Measurements from ENCODE around the gene NOS1AP.

The NOS1AP gene

DNA sequence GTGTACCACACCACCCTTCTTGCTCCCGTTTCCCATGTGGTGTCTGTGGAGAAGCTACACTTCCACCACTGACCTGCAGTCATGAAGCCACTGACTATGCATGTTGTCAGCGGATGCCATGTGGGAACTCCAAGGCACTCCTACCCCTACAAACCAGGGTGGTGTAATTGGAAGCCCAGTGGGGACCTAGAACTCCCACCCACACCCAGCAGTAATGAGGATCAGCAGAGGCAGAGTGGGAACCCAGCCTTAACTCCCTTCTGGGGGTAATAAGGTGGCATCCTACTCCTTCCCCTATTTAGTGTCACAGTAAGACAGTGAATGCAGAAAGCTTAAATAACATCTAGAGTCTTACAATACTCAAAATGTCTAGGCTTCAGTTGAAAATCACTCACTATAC, 228.8 kb downstream of the NOS1AP start:
- no peak overlapping the region for H3K27ac Mint-ChIP-seq
- H3K4me1 Mint-ChIP-seq (ENCODE audit: low read depth), result no peaks in the 10 kb centered on the region
- no peak overlapping the region for H3K4me3 Mint-ChIP-seq
- H3K9me3 Mint-ChIP-seq, result no peaks in the 10 kb centered on the region
- H3K36me3 Mint-ChIP-seq (ENCODE audit: low read depth), result no peaks in the 10 kb centered on the region
- H3K27me3 Mint-ChIP-seq (ENCODE audit: low read depth), result peaks cover 13% of the 10 kb centered on the region

DNA sequence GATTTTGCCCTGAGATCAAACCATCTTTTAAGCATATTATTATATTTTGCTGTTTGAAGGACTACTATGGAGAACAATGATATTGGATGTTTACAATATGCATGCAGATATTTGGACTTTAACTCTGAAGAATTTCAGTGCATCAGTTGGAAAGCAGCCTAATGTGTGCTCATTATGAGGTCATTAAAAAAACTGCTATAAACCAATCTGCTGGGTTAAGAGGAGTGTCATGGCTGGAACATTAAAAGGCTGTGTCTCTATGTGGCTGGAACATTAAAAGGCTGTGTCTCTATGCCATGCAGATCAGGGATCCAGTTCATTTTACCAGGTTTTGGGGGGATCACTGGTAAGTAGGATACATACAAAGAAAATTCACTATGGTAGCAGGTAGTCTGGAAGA, 229.5 kb downstream of the NOS1AP start:
- Mint-ChIP-seq H3K4me1 (ENCODE audit: low read depth) (no peaks in the 10 kb centered on the region), H3K36me3 (ENCODE audit: low read depth) (no peaks in the 10 kb centered on the region), H3K4me3 (no peak overlapping the region), H3K27ac (no peak overlapping the region), H3K27me3 (ENCODE audit: low read depth) (peaks cover 13% of the 10 kb centered on the region), H3K9me3 (no peaks in the 10 kb centered on the region)

DNA sequence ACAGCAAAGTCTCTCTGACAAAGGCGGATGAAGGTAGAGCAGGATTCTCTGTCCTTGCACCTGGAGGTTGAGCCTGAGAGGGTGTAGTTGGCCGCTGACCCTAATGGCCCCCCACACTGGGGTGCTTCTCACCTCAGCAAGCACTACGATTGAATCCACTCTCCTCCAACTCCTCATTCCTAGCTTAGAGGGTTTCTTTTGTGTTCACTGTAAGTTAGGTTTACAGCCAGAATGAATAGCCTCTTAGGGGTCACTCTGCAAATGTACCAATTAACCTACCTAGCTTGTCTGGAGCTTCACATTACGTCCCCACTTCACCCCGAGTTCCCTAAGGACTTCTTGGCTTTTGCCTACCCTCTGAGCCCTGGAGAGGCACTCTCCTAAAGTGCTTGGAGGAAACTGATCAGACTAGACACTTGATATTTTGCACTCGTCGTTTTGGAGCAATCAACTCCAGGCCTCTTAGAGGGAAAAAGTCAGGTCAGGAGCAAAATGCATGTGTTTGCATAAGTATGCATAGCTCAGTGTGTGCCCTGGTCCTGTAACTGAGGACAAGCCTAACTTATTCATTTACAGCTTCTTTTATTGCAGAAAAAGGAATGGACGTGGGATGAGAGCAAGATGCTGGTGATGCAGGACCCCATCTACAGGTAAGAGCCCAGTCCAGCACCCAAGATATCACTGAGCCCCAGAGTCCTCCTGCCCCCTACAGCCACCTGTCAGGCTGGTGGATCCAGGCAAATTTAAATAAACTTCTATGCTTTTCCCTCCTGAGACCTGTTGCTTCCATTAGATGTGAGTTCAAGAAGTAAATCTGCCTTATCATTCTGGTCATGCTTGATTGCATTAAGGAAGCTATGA, 230.8 kb downstream of the NOS1AP start:
- no peak overlapping the region for H3K27ac Mint-ChIP-seq

DNA sequence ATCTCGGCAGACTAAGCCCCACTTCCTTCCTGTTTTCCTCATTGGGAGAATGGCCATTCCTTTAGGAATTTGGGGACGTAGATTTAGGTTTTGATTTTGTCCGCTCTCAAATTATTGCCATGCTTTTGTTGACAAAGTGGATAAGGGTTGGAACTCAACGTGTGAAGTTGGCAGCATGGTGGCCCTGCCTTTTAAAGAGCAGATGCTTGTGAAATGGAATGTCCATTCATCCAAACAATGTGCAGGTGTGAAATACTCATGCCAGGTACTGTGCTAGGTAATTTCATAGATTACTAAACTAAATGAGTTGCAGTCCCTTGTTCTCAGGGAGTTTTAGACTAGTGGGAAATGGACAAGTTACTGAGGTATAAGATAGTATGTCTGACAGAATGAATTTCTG, 232.2 kb downstream of the NOS1AP start:
- Mint-ChIP-seq H3K27ac (no peak overlapping the region), H3K27me3 (ENCODE audit: low read depth) (peaks cover 13% of the 10 kb centered on the region), H3K4me3 (no peak overlapping the region), H3K4me1 (ENCODE audit: low read depth) (no peaks in the 10 kb centered on the region), H3K9me3 (no peaks in the 10 kb centered on the region), H3K36me3 (ENCODE audit: low read depth) (no peaks in the 10 kb centered on the region)

More for the DNA sequence above, 230.8 kb downstream of the NOS1AP start:
- H3K4me1 Mint-ChIP-seq (ENCODE audit: low read depth), result no peaks in the 10 kb centered on the region
- peaks cover 13% of the 10 kb centered on the region for H3K27me3 Mint-ChIP-seq (ENCODE audit: low read depth)
- no peaks in the 10 kb centered on the region for H3K36me3 Mint-ChIP-seq (ENCODE audit: low read depth)
- H3K9me3 Mint-ChIP-seq, result no peaks in the 10 kb centered on the region
- H3K4me3 Mint-ChIP-seq, result no peak overlapping the region

DNA sequence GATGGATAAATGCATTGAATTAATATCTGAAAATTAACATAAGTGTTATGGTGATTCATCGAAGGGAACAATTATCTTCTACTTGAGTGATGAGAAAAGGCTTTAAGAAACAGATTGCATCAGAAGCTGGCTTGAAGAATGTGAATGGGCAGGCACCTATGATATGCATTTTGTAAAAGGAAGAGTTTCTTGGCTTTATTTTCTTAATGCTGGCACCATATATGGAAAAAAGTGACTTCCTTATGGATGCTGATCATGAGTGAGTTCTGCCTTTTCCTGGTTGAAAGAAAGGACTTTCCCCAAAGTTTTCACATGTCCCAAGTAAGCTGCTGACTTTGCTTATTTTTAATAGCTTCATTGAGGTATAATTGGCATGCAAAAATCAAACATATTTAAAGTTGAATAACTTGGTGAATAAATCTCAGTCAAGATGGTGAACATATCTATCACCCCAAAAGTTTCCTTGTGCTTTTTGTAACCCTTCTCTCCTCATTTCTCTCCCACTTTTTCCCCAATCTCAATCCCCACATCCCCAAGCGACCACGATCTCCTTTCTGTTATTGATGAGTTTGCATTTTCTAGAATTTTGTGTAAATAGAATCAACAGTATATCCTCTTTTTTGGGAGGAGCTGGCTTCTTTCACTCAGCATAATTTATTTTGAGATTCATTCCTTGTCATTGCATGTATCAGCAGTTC, 233.0 kb downstream of the NOS1AP start:
- H3K27me3 Mint-ChIP-seq (ENCODE audit: low read depth), result peaks cover 13% of the 10 kb centered on the region
- no peak overlapping the region for H3K27ac Mint-ChIP-seq
- no peaks in the 10 kb centered on the region for H3K36me3 Mint-ChIP-seq (ENCODE audit: low read depth)
- no peaks in the 10 kb centered on the region for H3K4me1 Mint-ChIP-seq (ENCODE audit: low read depth)
- no peak overlapping the region for H3K4me3 Mint-ChIP-seq
- no peaks in the 10 kb centered on the region for H3K9me3 Mint-ChIP-seq

DNA sequence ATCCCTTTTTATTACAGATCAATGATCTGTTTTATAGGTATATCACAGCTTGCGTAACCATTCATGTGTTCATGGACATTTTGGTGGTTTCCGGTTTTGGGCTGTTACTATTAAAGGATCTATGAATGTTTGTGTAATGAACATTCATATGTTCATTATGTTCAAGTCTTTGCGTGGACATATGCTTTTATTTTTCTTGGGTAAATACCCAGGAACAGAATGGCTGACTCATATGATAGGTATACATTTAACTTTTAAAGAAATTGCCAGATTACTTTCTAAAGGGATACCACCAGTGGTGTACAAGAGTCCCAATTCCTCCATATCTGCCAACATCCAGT, 233.5 kb downstream of the NOS1AP start:
- no peak overlapping the region for H3K4me3 Mint-ChIP-seq
- H3K27me3 Mint-ChIP-seq (ENCODE audit: low read depth), result peaks cover 13% of the 10 kb centered on the region
- no peak overlapping the region for H3K27ac Mint-ChIP-seq
- H3K4me1 Mint-ChIP-seq (ENCODE audit: low read depth), result no peaks in the 10 kb centered on the region
- no peaks in the 10 kb centered on the region for H3K9me3 Mint-ChIP-seq
- H3K36me3 Mint-ChIP-seq (ENCODE audit: low read depth), result no peaks in the 10 kb centered on the region

DNA sequence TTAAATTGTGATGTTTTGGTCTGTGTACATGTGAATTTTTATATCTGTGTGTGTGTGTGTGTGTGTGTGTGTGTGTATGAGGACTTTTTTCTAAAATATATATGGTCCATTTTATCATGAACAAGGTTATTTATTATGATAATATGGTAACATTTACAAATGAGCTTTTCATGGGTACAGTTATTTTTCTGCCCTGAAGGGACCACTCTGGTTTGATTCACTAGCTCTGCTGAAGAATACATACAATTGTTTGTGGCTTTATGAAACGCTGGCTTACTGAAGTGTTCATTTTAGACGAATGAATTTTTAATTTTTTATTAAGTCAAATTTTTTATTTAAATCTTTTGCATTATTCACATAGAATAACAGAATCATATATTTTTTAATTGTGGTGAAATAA, 235.2 kb downstream of the NOS1AP start:
- H3K27ac Mint-ChIP-seq, result no peak overlapping the region
- H3K9me3 Mint-ChIP-seq, result no peaks in the 10 kb centered on the region
- no peak overlapping the region for H3K4me3 Mint-ChIP-seq
- H3K4me1 Mint-ChIP-seq (ENCODE audit: low read depth), result no peaks in the 10 kb centered on the region
- H3K27me3 Mint-ChIP-seq (ENCODE audit: low read depth), result peaks cover 9% of the 10 kb centered on the region
- no peaks in the 10 kb centered on the region for H3K36me3 Mint-ChIP-seq (ENCODE audit: low read depth)

DNA sequence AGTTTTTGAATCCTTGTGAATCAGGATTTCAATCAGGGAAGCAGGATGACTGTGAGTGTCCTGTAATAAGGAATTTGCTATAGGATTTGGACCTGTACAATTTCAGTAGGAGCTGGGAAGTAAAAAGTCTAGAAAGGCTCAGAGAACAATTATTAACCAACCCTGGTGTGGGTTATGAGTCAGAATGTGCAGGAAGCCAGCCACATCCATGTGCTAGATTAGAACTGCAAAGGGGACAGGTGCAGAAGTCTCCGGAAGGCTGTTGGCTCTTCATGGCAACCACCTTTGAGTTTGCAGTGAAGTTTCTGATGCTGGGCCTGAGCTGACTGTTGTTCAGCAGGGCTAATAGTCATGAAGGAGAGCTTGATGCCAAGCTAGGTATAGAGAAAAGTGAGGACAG, 236.5 kb downstream of the NOS1AP start:
- Mint-ChIP-seq H3K9me3 (no peaks in the 10 kb centered on the region), H3K27me3 (ENCODE audit: low read depth) (peaks cover 2% of the 10 kb centered on the region), H3K36me3 (ENCODE audit: low read depth) (no peaks in the 10 kb centered on the region), H3K4me1 (ENCODE audit: low read depth) (no peaks in the 10 kb centered on the region), H3K27ac (no peak overlapping the region), H3K4me3 (no peak overlapping the region)

DNA sequence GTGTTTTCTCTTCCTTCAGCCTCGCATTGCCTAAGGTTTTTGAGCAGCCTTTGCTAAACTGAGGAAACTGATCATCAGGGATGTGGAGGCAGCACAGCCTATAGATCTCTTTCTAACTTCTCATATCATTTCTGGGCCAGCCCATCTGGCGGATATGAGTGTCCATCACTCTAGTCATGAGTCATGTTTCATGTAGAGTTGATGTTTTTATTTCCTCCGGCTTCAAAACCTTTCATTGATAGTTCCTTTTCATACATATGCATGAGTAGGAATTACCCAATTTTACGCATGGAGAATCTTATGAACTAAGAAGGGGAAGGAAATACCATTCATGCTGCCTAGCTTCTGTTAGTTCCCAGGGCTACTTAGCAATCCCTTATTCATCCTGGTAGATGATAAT, 240.8 kb downstream of the NOS1AP start:
- Mint-ChIP-seq H3K4me1 (ENCODE audit: low read depth) (no peaks in the 10 kb centered on the region), H3K27ac (no peak overlapping the region), H3K36me3 (ENCODE audit: low read depth) (no peaks in the 10 kb centered on the region), H3K27me3 (ENCODE audit: low read depth) (no peaks in the 10 kb centered on the region), H3K4me3 (no peak overlapping the region), H3K9me3 (no peaks in the 10 kb centered on the region)

DNA sequence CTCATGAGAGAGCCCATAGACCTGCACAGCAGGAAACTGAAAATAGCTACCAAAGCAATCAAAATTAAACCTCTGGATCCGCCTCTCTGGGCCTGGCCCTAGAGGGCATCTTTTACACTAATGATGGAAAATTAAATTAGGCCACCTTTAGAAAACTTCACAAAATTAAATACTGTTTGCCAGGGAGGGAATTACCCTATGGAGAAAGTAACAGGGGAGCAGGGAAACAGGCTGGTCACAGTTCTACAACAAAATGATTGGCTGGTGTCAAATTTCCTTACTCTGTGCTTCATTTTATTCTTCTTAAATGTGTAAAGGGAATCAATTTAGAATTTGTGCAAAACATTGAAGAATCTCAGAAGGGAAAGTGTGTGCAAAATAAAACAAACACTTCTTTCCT, 244.7 kb downstream of the NOS1AP start:
- Mint-ChIP-seq H3K4me3 (no peak overlapping the region), H3K27me3 (ENCODE audit: low read depth) (peaks cover 3% of the 10 kb centered on the region), H3K4me1 (ENCODE audit: low read depth) (no peaks in the 10 kb centered on the region), H3K9me3 (no peaks in the 10 kb centered on the region), H3K36me3 (ENCODE audit: low read depth) (no peaks in the 10 kb centered on the region), H3K27ac (no peak overlapping the region)

DNA sequence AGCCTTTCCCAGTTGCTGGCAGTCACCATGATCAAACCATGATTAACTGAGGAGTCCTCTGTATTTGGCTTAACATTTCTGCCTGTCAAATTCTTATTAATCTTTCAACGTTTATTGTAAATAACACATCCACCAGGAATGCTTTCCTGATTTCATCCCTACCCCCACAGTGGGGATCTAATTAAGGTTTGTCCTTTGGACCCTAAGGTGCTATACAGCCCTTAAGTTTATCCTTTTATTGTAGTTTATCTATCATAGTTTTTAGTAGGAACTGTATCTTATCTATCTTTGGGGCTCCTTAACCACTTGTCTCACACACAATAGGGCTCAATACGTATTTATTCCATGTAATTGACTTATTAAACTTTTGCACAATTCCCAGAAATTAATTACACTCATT, 246.2 kb downstream of the NOS1AP start:
- Mint-ChIP-seq H3K36me3 (ENCODE audit: low read depth) (no peaks in the 10 kb centered on the region), H3K4me1 (ENCODE audit: low read depth) (no peaks in the 10 kb centered on the region), H3K27ac (no peak overlapping the region)

DNA sequence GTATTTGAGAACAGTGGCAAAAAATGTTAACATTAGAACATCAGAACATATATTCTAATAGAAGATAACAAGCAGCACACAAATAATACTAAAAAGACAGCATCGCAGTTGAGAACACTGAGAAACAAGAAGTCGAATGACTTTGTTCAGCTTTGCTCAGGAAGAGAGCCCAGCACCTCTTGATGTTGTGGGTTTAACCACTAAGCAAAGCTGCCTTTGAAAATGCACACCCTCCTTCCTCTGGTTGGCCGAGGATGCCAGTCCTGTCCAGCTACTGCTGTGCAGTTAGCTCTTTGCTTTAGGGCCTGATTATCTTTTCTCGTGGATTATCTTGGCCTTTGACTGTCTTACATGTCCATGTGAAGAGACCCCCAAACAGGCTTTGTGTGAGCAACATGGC, 246.7 kb downstream of the NOS1AP start:
- Mint-ChIP-seq H3K4me1 (ENCODE audit: low read depth) (no peaks in the 10 kb centered on the region), H3K27me3 (ENCODE audit: low read depth) (peaks cover 7% of the 10 kb centered on the region), H3K36me3 (ENCODE audit: low read depth) (no peaks in the 10 kb centered on the region), H3K4me3 (no peak overlapping the region), H3K9me3 (no peaks in the 10 kb centered on the region), H3K27ac (no peak overlapping the region)

More for the DNA sequence above, 246.2 kb downstream of the NOS1AP start:
- Mint-ChIP-seq H3K9me3 (no peaks in the 10 kb centered on the region), H3K4me3 (no peak overlapping the region), H3K27me3 (ENCODE audit: low read depth) (peaks cover 7% of the 10 kb centered on the region)

DNA sequence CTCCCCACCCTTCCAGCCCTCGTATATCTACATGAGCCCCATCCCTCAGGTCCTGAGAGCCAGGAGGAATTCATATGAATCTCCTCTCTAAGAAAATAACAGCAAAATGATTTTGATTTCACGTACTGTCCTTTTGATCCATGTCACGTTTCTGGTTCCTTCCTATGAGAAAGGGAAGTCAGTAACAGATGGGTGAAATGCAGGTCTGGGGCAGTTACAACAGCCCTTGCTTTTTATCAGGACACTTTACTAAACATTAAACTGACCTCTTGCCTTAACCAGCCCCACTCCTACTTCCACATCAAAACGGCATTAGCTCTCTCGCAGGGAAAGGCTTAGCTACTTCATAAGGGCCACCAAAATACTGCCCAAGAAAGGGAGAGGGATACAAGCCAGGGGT, 248.1 kb downstream of the NOS1AP start:
- Mint-ChIP-seq H3K4me3 (no peak overlapping the region), H3K9me3 (no peaks in the 10 kb centered on the region), H3K4me1 (ENCODE audit: low read depth) (no peaks in the 10 kb centered on the region), H3K27me3 (ENCODE audit: low read depth) (peaks cover 7% of the 10 kb centered on the region), H3K36me3 (ENCODE audit: low read depth) (no peaks in the 10 kb centered on the region), H3K27ac (no peak overlapping the region)

DNA sequence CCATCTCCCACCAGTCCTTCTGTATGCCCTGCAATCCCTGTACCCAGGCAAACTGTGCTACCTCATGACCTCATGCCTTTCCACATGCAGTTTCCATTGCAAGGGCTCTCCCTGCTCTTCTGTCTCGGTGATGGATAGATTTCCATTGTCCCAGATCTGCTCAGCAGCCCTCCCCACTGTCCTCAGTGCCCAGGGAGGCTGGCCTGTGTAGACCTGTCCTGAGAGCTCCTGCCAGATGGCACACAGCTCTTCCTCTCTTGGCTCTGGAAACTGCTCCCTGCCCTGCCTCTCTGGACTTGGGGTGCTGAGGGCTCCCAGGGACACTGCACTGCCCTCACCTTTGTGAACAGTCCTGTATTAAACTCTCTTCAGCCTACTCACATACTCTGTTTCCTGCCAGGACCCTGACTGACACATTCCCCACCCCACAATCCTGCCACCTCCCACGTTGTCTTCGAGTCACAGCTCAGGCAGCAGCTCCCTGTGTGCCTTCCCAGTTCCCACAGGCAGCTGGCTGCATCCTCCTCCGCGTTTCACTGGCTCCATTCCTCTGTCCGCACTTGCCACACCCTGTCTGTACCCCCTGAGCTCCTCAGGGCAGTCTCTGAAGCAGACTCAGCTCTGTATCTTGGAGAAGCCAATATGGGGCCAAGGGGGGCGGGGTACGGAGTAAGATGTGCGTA, 250.1 kb downstream of the NOS1AP start:
- H3K4me1 Mint-ChIP-seq (ENCODE audit: low read depth), result no peaks in the 10 kb centered on the region
- H3K27ac Mint-ChIP-seq, result no peak overlapping the region
- no peak overlapping the region for H3K4me3 Mint-ChIP-seq
- peaks cover 11% of the 10 kb centered on the region for H3K27me3 Mint-ChIP-seq (ENCODE audit: low read depth)
- no peaks in the 10 kb centered on the region for H3K36me3 Mint-ChIP-seq (ENCODE audit: low read depth)
- no peaks in the 10 kb centered on the region for H3K9me3 Mint-ChIP-seq
